H9 (cell line): ENCODE results near the gene POLN. TPM values are rescaled to one million over a fixed set of nuclear protein-coding genes. Genes with fewer than 3 reads are reported as not detected.

Experiments
- DNase-seq: peaks from one replicate; pipeline ENCODE4 v3.0.0-alpha.2; 2017
- H2AFZ ChIP-seq: one replicate; pipeline ENCODE4 v1.6.1; 2013; ENCODE audit warnings: mild to moderate bottlenecking, low read length, control low read depth, moderate library complexity
- H2AK5ac ChIP-seq: 2 replicates; pipeline ENCODE4 v1.6.1; 2013; ENCODE audit warnings: low read length, control low read depth, mixed read lengths; ENCODE audit not compliant: insufficient read length
- H2BK120ac ChIP-seq: one replicate; pipeline ENCODE4 v1.6.1; 2013; ENCODE audit warnings: low read depth, mild to moderate bottlenecking, low read length, control low read depth, inconsistent platforms; ENCODE audit not compliant: poor library complexity, severe bottlenecking
- H2BK12ac ChIP-seq: 2 replicates; pipeline ENCODE4 v1.6.1; 2013; ENCODE audit warnings: low read length, control low read depth, mixed read lengths, low read depth; ENCODE audit not compliant: insufficient read length
- H2BK15ac ChIP-seq: 2 replicates; pipeline ENCODE4 v1.6.1; 2013; ENCODE audit warnings: low read depth, low read length, control low read depth
- H2BK20ac ChIP-seq: one replicate; pipeline ENCODE4 v1.6.1; 2013; ENCODE audit warnings: low read depth, mild to moderate bottlenecking, low read length, control low read depth, inconsistent platforms; ENCODE audit not compliant: poor library complexity, severe bottlenecking
- H2BK5ac ChIP-seq: 2 replicates; pipeline ENCODE4 v1.6.1; 2013; ENCODE audit warnings: low read length, control low read depth, mixed read lengths; ENCODE audit not compliant: insufficient read length
- H3K14ac ChIP-seq: 2 replicates; pipeline ENCODE4 v1.6.1; 2013; ENCODE audit warnings: low read length, control low read depth; ENCODE audit not compliant: insufficient read depth
- H3K18ac ChIP-seq: 2 replicates; pipeline ENCODE4 v1.6.1; 2013; ENCODE audit warnings: low read depth, mild to moderate bottlenecking, mixed read lengths, low read length, control low read depth; ENCODE audit not compliant: insufficient read length
- H3K23ac ChIP-seq: 2 replicates; pipeline ENCODE4 v1.6.1; 2013; ENCODE audit warnings: low read length, control low read depth, mixed read lengths, low read depth; ENCODE audit not compliant: insufficient read length
- H3K23me2 ChIP-seq: 2 replicates; pipeline ENCODE4 v1.6.1; 2013; ENCODE audit warnings: low read depth, mild to moderate bottlenecking, mixed read lengths, low read length, control low read depth; ENCODE audit not compliant: insufficient read length, poor library complexity, severe bottlenecking
- H3K27ac ChIP-seq: 2 replicates; pipeline ENCODE4 v1.5.1; 2013; ENCODE audit warnings: low read length, control low read depth, mixed read lengths, low read depth; ENCODE audit not compliant: insufficient read length
- H3K27me3 ChIP-seq: 2 replicates; pipeline ENCODE4 v1.6.1; 2013; ENCODE audit warnings: low read length, control low read depth, inconsistent platforms; ENCODE audit not compliant: insufficient read depth
- H3K4ac ChIP-seq: 2 replicates; pipeline ENCODE4 v1.6.1; 2013; ENCODE audit warnings: low read depth, mild to moderate bottlenecking, control low read depth, inconsistent platforms, low read length, moderate library complexity
- H3K4me1 ChIP-seq: 2 replicates; pipeline ENCODE4 v1.6.1; 2013; ENCODE audit warnings: low read length, control low read depth, inconsistent platforms; ENCODE audit not compliant: insufficient read depth
- H3K4me2 ChIP-seq: 2 replicates; pipeline ENCODE4 v1.6.1; 2013; ENCODE audit warnings: low read length, control low read depth, mixed read lengths; ENCODE audit not compliant: insufficient read length, insufficient read depth
- H3K56ac ChIP-seq: 2 replicates; pipeline ENCODE4 v1.6.1; 2013; ENCODE audit warnings: low read depth, mild to moderate bottlenecking, mixed read lengths, low read length, control low read depth; ENCODE audit not compliant: insufficient read length
- H3K79me1 ChIP-seq: 2 replicates; pipeline ENCODE4 v1.6.1; 2013; ENCODE audit warnings: low read depth, mild to moderate bottlenecking, moderate library complexity, low read length, control low read depth, inconsistent platforms; ENCODE audit not compliant: insufficient read depth, poor library complexity, severe bottlenecking
- H3K79me2 ChIP-seq: 2 replicates; pipeline ENCODE4 v1.6.1; 2013; ENCODE audit warnings: low read length, control low read depth, inconsistent platforms; ENCODE audit not compliant: insufficient read depth
- H3K9ac ChIP-seq: 2 replicates; pipeline ENCODE4 v1.6.1; 2013; ENCODE audit warnings: low read length, control low read depth, mixed read lengths; ENCODE audit not compliant: insufficient read length; ENCODE audit errors: extremely low read depth
- H3K9me3 ChIP-seq: one replicate; pipeline ENCODE4 v1.6.1; 2013; ENCODE audit warnings: low read depth, low read length, inconsistent platforms; ENCODE audit not compliant: control insufficient read depth
- H3T11ph ChIP-seq: one replicate; pipeline ENCODE4 v1.6.1; 2013; ENCODE audit warnings: mild to moderate bottlenecking, low read length, control low read depth, inconsistent platforms
- H4K20me1 ChIP-seq: one replicate; pipeline ENCODE4 v1.6.1; 2013; ENCODE audit not compliant: control insufficient read depth, insufficient read length, insufficient read depth
- H4K5ac ChIP-seq: 2 replicates; pipeline ENCODE4 v1.6.1; 2013; ENCODE audit warnings: low read depth, mild to moderate bottlenecking, mixed read lengths, low read length, control low read depth; ENCODE audit not compliant: insufficient read length
- H4K8ac ChIP-seq: replicated peaks from 2 replicates; pipeline ENCODE4 v1.6.1; 2013; ENCODE audit warnings: low read length, control low read depth, mixed read lengths, low read depth; ENCODE audit not compliant: insufficient read length
- H4K91ac ChIP-seq: 2 replicates; pipeline ENCODE4 v1.6.1; 2013; ENCODE audit warnings: low read depth, mild to moderate bottlenecking, moderate library complexity, mixed read lengths, low read length, control low read depth; ENCODE audit not compliant: insufficient read length
- H3K27ac Mint-ChIP-seq, 3 experiments: 2 replicates in 2 of 3; 3 replicates in 1 of 3; pipeline ENCODE4 v1.8.0; 2020 to 2021; ENCODE audit warnings: mixed read lengths in 3 of 3, mild to moderate bottlenecking in 1 of 3, moderate library complexity in 1 of 3
- H3K27me3 Mint-ChIP-seq: 2 replicates; pipeline ENCODE4 v1.8.0; 2021; ENCODE audit warnings: low read depth, mild to moderate bottlenecking, moderate library complexity, mixed read lengths
- H3K36me3 Mint-ChIP-seq, 3 experiments: 2 replicates in 2 of 3; 3 replicates in 1 of 3; pipeline ENCODE4 v1.8.0; 2020 to 2021; ENCODE audit warnings: low read depth in 3 of 3, mixed read lengths in 3 of 3; ENCODE audit not compliant: insufficient read depth in 1 of 3
- H3K4me1 Mint-ChIP-seq, 2 experiments: 2 replicates each; pipeline ENCODE4 v1.8.0; 2020; ENCODE audit warnings: mixed read lengths in 2 of 2
- H3K4me3 Mint-ChIP-seq, 2 experiments: 2 replicates in 1 of 2; 3 replicates in 1 of 2; pipeline ENCODE4 v1.8.0; 2020 to 2021; ENCODE audit warnings: mild to moderate bottlenecking in 2 of 2, mixed read lengths in 2 of 2, moderate library complexity in 1 of 2
- H3K9me3 Mint-ChIP-seq, 2 experiments: 2 replicates in 1 of 2; 3 replicates in 1 of 2; pipeline ENCODE4 v1.8.0; 2020; ENCODE audit warnings: mild to moderate bottlenecking in 2 of 2, mixed read lengths in 2 of 2, moderate library complexity in 1 of 2
- CTCF ChIP-seq: fragments of 200-600 bp; sonication (generic); conservative IDR thresholded peaks from 3 replicates; pipeline ENCODE4 v1.8.0; 2021; ENCODE audit warnings: antibody characterized with exemption, mild to moderate bottlenecking
- WGBS: extraction: QIAGEN DNeasy Blood & Tissue Kit; methylation state at CpG from one replicate; pipeline ENCODE4 v1.1.7; 2013; ENCODE audit warnings: missing lambda C conversion rate, low lambda C conversion rate, mixed read lengths; ENCODE audit not compliant: insufficient read length; ENCODE audit errors: extremely low coverage; 5-methylcytosine and 5-hydroxymethylcytosine counted together
- total RNA-seq: library from RNA; stranded (reverse); gene quantifications from 2 replicates; pipeline ENCODE4 v1.2.1, GENCODE V29; 2021

The POLN gene
- total RNA-seq, 1 experiment from 2014 or later, result 0.74 TPM

GRCh38 chr4:2257361-2258081 lies 15.6 kb upstream of the POLN start:
- Mint-ChIP-seq H3K9me3 (no peaks in the 10 kb centered on the region), H3K27ac (no peak overlapping the region; a peak in 2 of 7 replicates), H3K4me3 (peak overlapping the region in 1 of 2 experiments; percentile 13; a peak in 2 of 5 replicates), H3K4me1 (no peaks in the 10 kb centered on the region), H3K27me3 (no peaks in the 10 kb centered on the region), H3K36me3 (peaks cover 5 to 18% (median 12%) of the 10 kb centered on the region in 3 experiments; a peak in 4 of 7 replicates)
- H2AK5ac ChIP-seq, result no peak overlapping the region
- no peak overlapping the region for H3K9ac ChIP-seq
- H3K4me1 ChIP-seq, result no peaks in the 10 kb centered on the region
- no peaks in the 10 kb centered on the region for H3K9me3 ChIP-seq
- no peak overlapping the region for H2BK5ac ChIP-seq
- no peak overlapping the region for H2BK15ac ChIP-seq
- no peaks in the 10 kb centered on the region for H3K79me2 ChIP-seq
- no peak overlapping the region for H3T11ph ChIP-seq
- peaks cover 9% of the 10 kb centered on the region for H3K23me2 ChIP-seq
- H4K91ac ChIP-seq, result no peak overlapping the region
- no peaks in the 10 kb centered on the region for H3K79me1 ChIP-seq
- no peak overlapping the region for H3K14ac ChIP-seq
- H4K8ac ChIP-seq, result no peak overlapping the region
- H2AFZ ChIP-seq, result no peak overlapping the region
- H3K4me2 ChIP-seq, result no peak overlapping the region
- H3K18ac ChIP-seq, result no peak overlapping the region
- H3K56ac ChIP-seq, result no peak overlapping the region
- H4K20me1 ChIP-seq, result peaks cover 2% of the 10 kb centered on the region
- no peak overlapping the region for H2BK12ac ChIP-seq
- no peaks in the 10 kb centered on the region for H3K27me3 ChIP-seq
- TF ChIP-seq CTCF, result no peak
- DNase-seq, result no peak
- H3K23ac ChIP-seq, result no peak overlapping the region
- H2BK20ac ChIP-seq, result no peak overlapping the region
- no peak overlapping the region for H3K27ac ChIP-seq
- no peak overlapping the region for H2BK120ac ChIP-seq
- H4K5ac ChIP-seq, result no peak overlapping the region
- WGBS, result no CpG with 5 or more reads among the region's 14 CpGs
- no peak overlapping the region for H3K4ac ChIP-seq
